Measurements from ENCODE around the gene SCNN1B. TPM values are rescaled to one million over a fixed set of nuclear protein-coding genes. Genes with fewer than 3 reads are reported as not detected.

The SCNN1B gene
- total and polyA plus RNA-seq, 2 donors (not counting 1 experiment from before 2014, with no cell fraction given), result not detected

GRCh38 chr16:23337836-23338550 lies 35.9 kb downstream of the SCNN1B start:
- Histone ChIP-seq H2AFZ (ENCODE audit: low read length) (no peak overlapping the region), H3K9me3 (ENCODE audit: control insufficient read depth, insufficient read depth, low read depth, low read length) (no peaks in the 10 kb centered on the region), H3K27ac (ENCODE audit: insufficient read depth, low read length) (no peak overlapping the region), H4K20me1 (ENCODE audit: control insufficient read depth, extremely low read depth, insufficient read depth, low read length) (no peaks in the 10 kb centered on the region), H3K27me3 (ENCODE audit: control insufficient read depth, insufficient read depth, low read length) (no peaks in the 10 kb centered on the region), H3K36me3 (ENCODE audit: control insufficient read depth, insufficient read depth, low read length) (no peaks in the 10 kb centered on the region), H3K4me2 (ENCODE audit: extremely low read depth, insufficient read depth, low read length) (no peak overlapping the region), H3K4me1 (ENCODE audit: control insufficient read depth, extremely low read depth, insufficient read depth, low read length) (no peaks in the 10 kb centered on the region), H3K9ac (ENCODE audit: insufficient read depth, low read length) (no peak overlapping the region), H3K79me2 (ENCODE audit: control insufficient read depth, insufficient read depth, low read length) (no peaks in the 10 kb centered on the region), H3K4me3 (replicated peaks in 1 of 4; ENCODE audit: control extremely low read depth in 1 of 4, insufficient read depth in 1 of 4, low read depth in 3 of 4, low read length in 4 of 4) (no peak overlapping the region)
- DNase-seq (ENCODE audit: low read depth in 2 of 2), result no peak
- TF ChIP-seq CTCF (conservative IDR thresholded peaks at IDR 0.05 in 1 of 2, IDR thresholded peaks at IDR 0.05 in 1 of 2; ENCODE audit: low read depth in 1 of 2, low read length in 2 of 2) (no peak), EZH2 (IDR thresholded peaks at IDR 0.05; ENCODE audit: low read length, missing control alignments) (no peak)

- H3K4me3 ChIP-seq (replicated peaks in 1 of 4; ENCODE audit: control extremely low read depth in 1 of 4, insufficient read depth in 1 of 4, low read depth in 3 of 4, low read length in 4 of 4), result no peak overlapping the region
Measured at GRCh38 chr16:23339787-23340186, 37.7 kb downstream of the SCNN1B start.

DNA sequence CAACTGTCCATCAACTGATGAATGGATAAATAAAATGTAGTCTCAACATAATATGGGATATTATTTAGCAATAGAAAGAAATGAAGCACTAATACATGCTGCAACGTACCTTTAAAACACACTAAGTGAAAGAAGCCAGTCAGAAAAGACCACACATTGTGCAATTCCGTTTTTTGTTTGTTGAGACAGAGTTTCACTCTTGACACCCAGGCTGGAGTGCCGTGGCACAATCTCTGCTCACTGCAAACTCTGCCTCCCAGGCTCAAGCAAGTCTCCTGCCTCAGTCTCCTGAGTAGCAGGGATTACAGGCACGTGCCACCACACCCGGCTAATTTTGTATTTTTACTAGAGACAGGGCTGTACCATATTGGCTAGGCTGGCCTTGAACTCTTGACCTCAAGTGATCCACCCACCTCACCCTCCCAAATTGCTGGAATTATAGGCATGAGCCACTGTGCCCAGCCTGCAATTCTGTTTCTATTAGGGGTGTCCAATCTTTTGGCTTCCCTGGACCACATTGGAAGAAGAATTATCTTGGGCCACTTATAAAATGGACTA lies 40.1 kb downstream of the SCNN1B start:
- no peak overlapping the region for H3K4me3 ChIP-seq (replicated peaks in 1 of 4; ENCODE audit: control extremely low read depth in 1 of 4, insufficient read depth in 1 of 4, low read depth in 3 of 4, low read length in 4 of 4)
- TF ChIP-seq EZH2 (IDR thresholded peaks at IDR 0.05; ENCODE audit: low read length, missing control alignments) (no peak), CTCF (conservative IDR thresholded peaks at IDR 0.05 in 1 of 2, IDR thresholded peaks at IDR 0.05 in 1 of 2; ENCODE audit: low read depth in 1 of 2, low read length in 2 of 2) (no peak)
- H3K4me1 ChIP-seq (ENCODE audit: control insufficient read depth, extremely low read depth, insufficient read depth, low read length), result no peaks in the 10 kb centered on the region
- no peak overlapping the region for H3K27ac ChIP-seq (ENCODE audit: insufficient read depth, low read length)
- H3K4me2 ChIP-seq (ENCODE audit: extremely low read depth, insufficient read depth, low read length), result no peak overlapping the region
- H2AFZ ChIP-seq (ENCODE audit: low read length), result no peak overlapping the region
- H4K20me1 ChIP-seq (ENCODE audit: control insufficient read depth, extremely low read depth, insufficient read depth, low read length), result no peaks in the 10 kb centered on the region
- no peaks in the 10 kb centered on the region for H3K36me3 ChIP-seq (ENCODE audit: control insufficient read depth, insufficient read depth, low read length)
- H3K79me2 ChIP-seq (ENCODE audit: control insufficient read depth, insufficient read depth, low read length), result no peaks in the 10 kb centered on the region
- H3K9ac ChIP-seq (ENCODE audit: insufficient read depth, low read length), result no peak overlapping the region
- H3K27me3 ChIP-seq (ENCODE audit: control insufficient read depth, insufficient read depth, low read length), result no peaks in the 10 kb centered on the region
- no peak for DNase-seq (ENCODE audit: low read depth in 2 of 2)
- H3K9me3 ChIP-seq (ENCODE audit: control insufficient read depth, insufficient read depth, low read depth, low read length), result no peaks in the 10 kb centered on the region

More at GRCh38 chr16:23339787-23340186, 37.7 kb downstream of the SCNN1B start:
- Histone ChIP-seq H3K27me3 (ENCODE audit: control insufficient read depth, insufficient read depth, low read length) (no peaks in the 10 kb centered on the region), H3K4me1 (ENCODE audit: control insufficient read depth, extremely low read depth, insufficient read depth, low read length) (no peaks in the 10 kb centered on the region), H3K9ac (ENCODE audit: insufficient read depth, low read length) (no peak overlapping the region), H3K27ac (ENCODE audit: insufficient read depth, low read length) (no peak overlapping the region), H2AFZ (ENCODE audit: low read length) (no peak overlapping the region), H3K36me3 (ENCODE audit: control insufficient read depth, insufficient read depth, low read length) (no peaks in the 10 kb centered on the region), H3K9me3 (ENCODE audit: control insufficient read depth, insufficient read depth, low read depth, low read length) (no peaks in the 10 kb centered on the region), H3K79me2 (ENCODE audit: control insufficient read depth, insufficient read depth, low read length) (no peaks in the 10 kb centered on the region), H3K4me2 (ENCODE audit: extremely low read depth, insufficient read depth, low read length) (no peak overlapping the region), H4K20me1 (ENCODE audit: control insufficient read depth, extremely low read depth, insufficient read depth, low read length) (no peaks in the 10 kb centered on the region)
- TF ChIP-seq CTCF (conservative IDR thresholded peaks at IDR 0.05 in 1 of 2, IDR thresholded peaks at IDR 0.05 in 1 of 2; ENCODE audit: low read depth in 1 of 2, low read length in 2 of 2) (no peak), EZH2 (IDR thresholded peaks at IDR 0.05; ENCODE audit: low read length, missing control alignments) (no peak)
- DNase-seq (ENCODE audit: low read depth in 2 of 2), result no peak
